Ascending aorta (tissue), 2 donors: ENCODE measurements around the gene TMC6. TPM values are rescaled to one million over a fixed set of nuclear protein-coding genes. Genes with fewer than 3 reads are reported as not detected.

Experiments
- DNase-seq, 2 donors: peaks; one replicate each; pipeline ENCODE4 v3.0.0-alpha.2; 2019; ENCODE audit warnings: low spot score in 2 of 2
- H3K27ac ChIP-seq, 2 donors: fragments of 200-600 bp; sonication (generic); one replicate each; pipeline ENCODE4 v1.5.1; 2016 to 2017; ENCODE audit warnings: mild to moderate bottlenecking in 1 of 2
- H3K27me3 ChIP-seq: fragments of 200-600 bp; sonication (generic); one replicate; pipeline ENCODE4 v1.5.1; 2017
- H3K36me3 ChIP-seq, 2 donors: fragments of 200-600 bp; sonication (generic); one replicate each; pipeline ENCODE4 v1.5.1; 2016
- H3K4me1 ChIP-seq, 2 donors: fragments of 200-600 bp; sonication (generic); one replicate each; pipeline ENCODE4 v1.5.1; 2016 to 2017; ENCODE audit warnings: mild to moderate bottlenecking in 1 of 2
- H3K4me3 ChIP-seq, 2 donors: fragments of 200-600 bp; sonication (generic); one replicate each; pipeline ENCODE4 v1.5.1; 2016 to 2017; ENCODE audit warnings: mild to moderate bottlenecking in 1 of 2
- H3K9me3 ChIP-seq, 2 donors: fragments of 200-600 bp; sonication (generic); one replicate each; pipeline ENCODE4 v1.5.1; 2016
- CTCF ChIP-seq, 3 experiments: fragments of 200-600 bp in 2 of 3; fragments of 450-650 bp in 1 of 3; sonication (generic) in 2 of 3; IDR thresholded peaks; one replicate each; pipeline ENCODE4 v1.5.1; 2016 to 2019; ENCODE audit warnings: antibody characterized with exemption in 3 of 3, mild to moderate bottlenecking in 1 of 3, moderate library complexity in 1 of 3
- intact Hi-C: fragments of 100-400 bp; cut with DNase I; formaldehyde crosslinking; loops from one replicate; pipeline ENCODE4 v1.15.1; 2023
- total RNA-seq: library from RNA; depleted of rRNA; stranded (reverse); fragments of >200 nt; gene quantifications from one replicate; pipeline ENCODE4 v1.1.0, GENCODE V29; 2016

Gene TMC6
- total RNA-seq, 1 donor from 2014 or later, result 173 TPM

- Histone ChIP-seq H3K9me3 (no peaks in the 10 kb centered on the region), H3K4me3 (no peak overlapping the region), H3K27me3 (no peaks in the 10 kb centered on the region), H3K4me1 (no peaks in the 10 kb centered on the region), H3K27ac (no peak overlapping the region), H3K36me3 (no peaks in the 10 kb centered on the region)
- no peak for DNase-seq
- no peak for TF ChIP-seq CTCF (IDR thresholded peaks at IDR 0.05)
- intact Hi-C loops, result no loop called here
Observed at GRCh38 chr17:78138204-78139060, 9.9 kb upstream of the TMC6 start.

- intact Hi-C loops, result no loop called here
- Histone ChIP-seq H3K4me1 (no peaks in the 10 kb centered on the region), H3K4me3 (no peak overlapping the region), H3K27ac (no peak overlapping the region), H3K36me3 (no peaks in the 10 kb centered on the region), H3K9me3 (no peaks in the 10 kb centered on the region), H3K27me3 (no peaks in the 10 kb centered on the region)
- TF ChIP-seq CTCF (IDR thresholded peaks at IDR 0.05), result no peak
- DNase-seq, result no peak
Observed at GRCh38 chr17:78137392-78138203, 9.0 kb upstream of the TMC6 start.

- H3K27me3 ChIP-seq, result no peaks in the 10 kb centered on the region
- peaks cover 0 to 10% of the 10 kb centered on the region in 2 donors for H3K4me1 ChIP-seq
- H3K36me3 ChIP-seq, result no peaks in the 10 kb centered on the region
- intact Hi-C loops, result no loop called here
- no peak overlapping the region for H3K27ac ChIP-seq
- TF ChIP-seq CTCF (IDR thresholded peaks at IDR 0.05), result no peak
- no peaks in the 10 kb centered on the region for H3K9me3 ChIP-seq
- DNase-seq, result no peak
- H3K4me3 ChIP-seq, result no peak overlapping the region
Observed at GRCh38 chr17:78135858-78136500, 7.4 kb upstream of the TMC6 start.

GRCh38 chr17:78134899-78135385 lies 6.4 kb upstream of the TMC6 start:
- H3K36me3 ChIP-seq, result no peaks in the 10 kb centered on the region
- H3K27ac ChIP-seq, result no peak overlapping the region
- no peaks in the 10 kb centered on the region for H3K27me3 ChIP-seq
- H3K9me3 ChIP-seq, result no peaks in the 10 kb centered on the region
- H3K4me3 ChIP-seq, result no peak overlapping the region
- no peak for TF ChIP-seq CTCF (IDR thresholded peaks at IDR 0.05)
- intact Hi-C loops, result no loop called here
- H3K4me1 ChIP-seq, result peaks cover 0 to 10% of the 10 kb centered on the region in 2 donors
- no peak for DNase-seq

GRCh38 chr17:78133971-78134898 lies 5.7 kb upstream of the TMC6 start:
- no peaks in the 10 kb centered on the region for H3K9me3 ChIP-seq
- no peak overlapping the region for H3K4me3 ChIP-seq
- peaks cover 0 to 10% of the 10 kb centered on the region in 2 donors for H3K4me1 ChIP-seq
- intact Hi-C loops, result no loop called here
- H3K27me3 ChIP-seq, result no peaks in the 10 kb centered on the region
- H3K36me3 ChIP-seq, result no peaks in the 10 kb centered on the region
- TF ChIP-seq CTCF (IDR thresholded peaks at IDR 0.05), result peak; percentile 6 to 26 (median 26)
- H3K27ac ChIP-seq, result no peak overlapping the region
- DNase-seq, result no peak
